Measurements from ENCODE around the gene ZKSCAN2.

DNA sequence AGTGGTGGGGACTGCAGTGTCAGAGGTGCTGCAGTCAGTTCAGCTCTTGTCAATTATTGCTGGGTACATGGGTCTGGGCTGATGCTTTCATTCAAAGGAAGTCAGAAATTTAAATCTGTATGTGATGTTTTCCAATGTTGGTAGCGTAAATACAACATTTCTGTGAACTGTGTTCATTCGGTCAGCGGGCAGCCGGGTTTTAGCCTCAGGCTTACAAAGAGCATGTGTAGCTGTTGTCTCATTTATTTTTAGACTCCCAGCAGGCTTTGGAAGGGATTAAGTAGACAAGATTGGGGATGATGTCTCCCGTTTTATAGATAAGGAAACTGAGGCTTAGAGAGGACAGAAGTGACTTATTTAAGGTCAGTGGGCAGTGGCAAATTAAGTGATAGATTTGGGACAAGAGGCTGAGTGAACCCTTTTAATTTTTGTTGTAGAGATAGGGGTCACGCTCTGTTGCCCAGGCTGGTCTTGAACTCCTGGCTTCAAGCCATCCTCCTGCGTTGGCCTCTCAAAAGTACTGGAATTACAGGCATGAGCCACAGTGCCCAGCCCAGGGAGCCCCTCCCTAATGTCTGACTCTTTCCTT is 32.8 kb downstream of the ZKSCAN2 start:
- no peak for TF ChIP-seq MAZ (IDR thresholded peaks at IDR 0.05; ENCODE audit: borderline replicate concordance, low read depth, low read length)
- TF ChIP-seq, protein P1, sequence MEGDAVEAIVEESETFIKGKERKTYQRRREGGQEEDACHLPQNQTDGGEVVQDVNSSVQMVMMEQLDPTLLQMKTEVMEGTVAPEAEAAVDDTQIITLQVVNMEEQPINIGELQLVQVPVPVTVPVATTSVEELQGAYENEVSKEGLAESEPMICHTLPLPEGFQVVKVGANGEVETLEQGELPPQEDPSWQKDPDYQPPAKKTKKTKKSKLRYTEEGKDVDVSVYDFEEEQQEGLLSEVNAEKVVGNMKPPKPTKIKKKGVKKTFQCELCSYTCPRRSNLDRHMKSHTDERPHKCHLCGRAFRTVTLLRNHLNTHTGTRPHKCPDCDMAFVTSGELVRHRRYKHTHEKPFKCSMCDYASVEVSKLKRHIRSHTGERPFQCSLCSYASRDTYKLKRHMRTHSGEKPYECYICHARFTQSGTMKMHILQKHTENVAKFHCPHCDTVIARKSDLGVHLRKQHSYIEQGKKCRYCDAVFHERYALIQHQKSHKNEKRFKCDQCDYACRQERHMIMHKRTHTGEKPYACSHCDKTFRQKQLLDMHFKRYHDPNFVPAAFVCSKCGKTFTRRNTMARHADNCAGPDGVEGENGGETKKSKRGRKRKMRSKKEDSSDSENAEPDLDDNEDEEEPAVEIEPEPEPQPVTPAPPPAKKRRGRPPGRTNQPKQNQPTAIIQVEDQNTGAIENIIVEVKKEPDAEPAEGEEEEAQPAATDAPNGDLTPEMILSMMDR (conservative IDR thresholded peaks at IDR 0.05; ENCODE audit: low read depth, low read length) = no peak
- no peak for TF ChIP-seq SMC3 (IDR thresholded peaks at IDR 0.05; ENCODE audit: low read depth, low read length)
- no peak for TF ChIP-seq CEBPB (IDR thresholded peaks at IDR 0.05; ENCODE audit: low read depth, low read length)
- no peak for TF ChIP-seq MXI1 (IDR thresholded peaks at IDR 0.05; ENCODE audit: borderline replicate concordance, low read depth, low read length)
- TF ChIP-seq POLR2A (IDR thresholded peaks at IDR 0.05; ENCODE audit: low read depth, low read length) = no peak
- TF ChIP-seq FOS (IDR thresholded peaks at IDR 0.05; ENCODE audit: low read depth, low read length) = no peak
- TF ChIP-seq RAD21 (IDR thresholded peaks at IDR 0.05; ENCODE audit: low read length) = no peak
- TF ChIP-seq RFX5 (IDR thresholded peaks at IDR 0.05; ENCODE audit: low read depth, low read length) = no peak
- no peak for TF ChIP-seq CHD1 (IDR thresholded peaks at IDR 0.05; ENCODE audit: low read depth, low read length)
- TF ChIP-seq BHLHE40 (IDR thresholded peaks at IDR 0.05; ENCODE audit: low read depth, low read length) = no peak

Data from IMR-90 (cell line).